Activated B cell treated with CpG ODN at 0.5 μM for 24 hours (primary cell): ENCODE results near the gene ENO2. TPM values are rescaled to one million over a fixed set of nuclear protein-coding genes. Genes with fewer than 3 reads are reported as not detected.
"Not testable (repeated sequence)": the region's sequence is repeated elsewhere in the genome, so short reads cannot be mapped to it uniquely, and the experiment has no call there.

Experiments used
- ATAC-seq: fragments of 200-7000 bp; cut with Tn5 transposase; one replicate; pipeline ENCODE4 v1.10.0; 2021; ENCODE audit warnings: low read depth, mild to moderate bottlenecking, moderate library complexity
- CTCF ChIA-PET: fragments of 350-600 bp; sonication (Branson Sonifier 250); formaldehyde crosslinking; loops from one replicate; lab custom pipeline; 2021; ENCODE audit warnings: antibody characterized with exemption; lab: Charles Lee
- POLR2A ChIA-PET: fragments of 350-600 bp; sonication (Branson Sonifier 250); formaldehyde crosslinking; loops from one replicate; lab custom pipeline; 2021; ENCODE audit warnings: antibody characterized with exemption; lab: Charles Lee
- DNase-seq: peaks from one replicate; pipeline ENCODE4 v3.0.0; 2022
- H3K27ac Mint-ChIP-seq: one replicate; pipeline ENCODE4 v1.8.0; 2020; ENCODE audit warnings: mixed read lengths
- H3K27me3 Mint-ChIP-seq: one replicate; pipeline ENCODE4 v1.8.0; 2021; ENCODE audit warnings: mixed read lengths
- H3K36me3 Mint-ChIP-seq: one replicate; pipeline ENCODE4 v1.8.0; 2021; ENCODE audit warnings: low read depth, mixed read lengths
- H3K4me1 Mint-ChIP-seq: one replicate; pipeline ENCODE4 v1.8.0; 2021; ENCODE audit warnings: mixed read lengths
- H3K4me3 Mint-ChIP-seq: one replicate; pipeline ENCODE4 v1.8.0; 2020; ENCODE audit warnings: mild to moderate bottlenecking, mixed read lengths
- H3K9me3 Mint-ChIP-seq: one replicate; pipeline ENCODE4 v1.8.0; 2020; ENCODE audit warnings: mixed read lengths
- CTCF ChIP-seq: fragments of 200-600 bp; IDR thresholded peaks from one replicate; pipeline ENCODE4 v1.8.0; 2022; ENCODE audit warnings: antibody characterized with exemption, mild to moderate bottlenecking
- intact Hi-C: fragments of 100-400 bp; cut with micrococcal nuclease; formaldehyde crosslinking; loops from one replicate; pipeline ENCODE4 v1.15.1; 2024
- total RNA-seq: library from RNA; stranded (reverse); gene quantifications from 2 replicates; pipeline ENCODE4 v1.2.3, GENCODE V29; 2022

ENO2 gene
- total RNA-seq, 1 donor from 2014 or later, result 31.0 TPM

- H3K27ac Mint-ChIP-seq, result no peak overlapping the region
- DNase-seq, result no peak
- H3K4me3 Mint-ChIP-seq, result no peak overlapping the region
- H3K9me3 Mint-ChIP-seq, result no peaks in the 10 kb centered on the region
- no peak for TF ChIP-seq CTCF
- peaks cover 3% of the 10 kb centered on the region for H3K36me3 Mint-ChIP-seq
- no peaks in the 10 kb centered on the region for H3K27me3 Mint-ChIP-seq
- ChIA-PET CTCF (no interaction called here), POLR2A (interaction anchor here (1.0 kb wide), 1 partner anchor 16 kb away, joined by 4 read pairs; the partner anchor contains the start of gene SPSB2)
- H3K4me1 Mint-ChIP-seq, result peaks cover 15% of the 10 kb centered on the region
- ATAC-seq, result no peak
- intact Hi-C loops, result no loop called here
These were observed 26.0 kb upstream of the ENO2 start for GRCh38 chr12:6888360-6888759.

- intact Hi-C loops, DNase-seq, H3K27ac Mint-ChIP-seq, ATAC-seq, H3K9me3 Mint-ChIP-seq, CTCF ChIA-PET, H3K27me3 Mint-ChIP-seq, H3K4me3 Mint-ChIP-seq, H3K36me3 Mint-ChIP-seq: not testable (repeated sequence)
- H3K4me1 Mint-ChIP-seq, result peaks cover 15% of the 10 kb centered on the region
- POLR2A ChIA-PET, result interaction anchor here (1.0 kb wide), 1 partner anchor 16 kb away, joined by 4 read pairs; the partner anchor contains the start of gene SPSB2
These were observed 25.6 kb upstream of the ENO2 start for GRCh38 chr12:6888794-6889193.

GRCh38 chr12:6889775-6890573, 24.4 kb upstream of the ENO2 start:
- H3K9me3 Mint-ChIP-seq, H3K36me3 Mint-ChIP-seq, ATAC-seq, H3K27me3 Mint-ChIP-seq, intact Hi-C loops, DNase-seq: not testable (repeated sequence)
- Mint-ChIP-seq H3K27ac (peak overlapping the region; percentile 93), H3K4me1 (peaks cover 15% of the 10 kb centered on the region), H3K4me3 (peak overlapping the region; percentile 84)
- ChIA-PET POLR2A (interaction anchor here (0.9 kb wide), 1 partner anchor 17 kb away, joined by 4 read pairs; the partner anchor contains the start of gene SPSB2), CTCF (interaction anchor here (0.7 kb wide), 1 partner anchor 24 kb away, joined by 3 read pairs; no protein-coding TSS in a partner anchor)

- H3K27me3 Mint-ChIP-seq, result no peaks in the 10 kb centered on the region
- peak; percentile 65 for TF ChIP-seq CTCF
- peak; percentile 93 for ATAC-seq
- DNase-seq, result peak; percentile 97
- H3K4me3 Mint-ChIP-seq, result peak overlapping the region; percentile 84
- CTCF ChIA-PET, result interaction anchor here (0.7 to 2.3 kb wide), 16 partner anchors 12 to 421 kb away, joined by 3 to 52 read pairs (median 4); partner anchors contain the start of genes SPSB2, TPI1, USP5 and VAMP1
- H3K36me3 Mint-ChIP-seq, result no peaks in the 10 kb centered on the region
- intact Hi-C loops, result loop anchor here (1.0 kb wide), 8 partner anchors 13 to 138 kb away; partner anchors contain the start of genes C12orf57, LPCAT3, LRRC23 and MLF2
- no peaks in the 10 kb centered on the region for H3K9me3 Mint-ChIP-seq
- H3K27ac Mint-ChIP-seq, result peak overlapping the region; percentile 93
- POLR2A ChIA-PET, result interaction anchor here (0.5 to 2.4 kb wide), 33 partner anchors 9 to 420 kb away, joined by 3 to 64 read pairs (median 6); partner anchors contain the start of genes ATN1, C12orf57, CDCA3 and COPS7A
- peaks cover 15% of the 10 kb centered on the region for H3K4me1 Mint-ChIP-seq
These were observed 23.4 kb upstream of the ENO2 start for GRCh38 chr12:6890789-6891645.

- Mint-ChIP-seq H3K36me3 (no peaks in the 10 kb centered on the region), H3K9me3 (no peaks in the 10 kb centered on the region), H3K27ac (peak overlapping the region; percentile 93), H3K4me1 (peaks cover 15% of the 10 kb centered on the region), H3K4me3 (peak overlapping the region; percentile 84), H3K27me3 (no peaks in the 10 kb centered on the region)
- ChIA-PET CTCF (interaction anchor here (0.7 to 2.3 kb wide), 15 partner anchors 11 to 421 kb away, joined by 3 to 52 read pairs (median 4); partner anchors contain the start of genes SPSB2, TPI1, USP5 and VAMP1), POLR2A (interaction anchor here (0.5 to 2.4 kb wide), 31 partner anchors 8 to 421 kb away, joined by 3 to 64 read pairs (median 6); partner anchors contain the start of genes ATN1, C12orf57, CDCA3 and COPS7A)
- DNase-seq (no peak), ATAC-seq (no peak)
- intact Hi-C loops, result loop anchor here (1.0 kb wide), 8 partner anchors 13 to 138 kb away; partner anchors contain the start of genes C12orf57, LPCAT3, LRRC23 and MLF2
- TF ChIP-seq CTCF, result no peak
These were observed 22.8 kb upstream of the ENO2 start for GRCh38 chr12:6891646-6892001.

- H3K36me3 Mint-ChIP-seq, H3K9me3 Mint-ChIP-seq, DNase-seq, H3K27me3 Mint-ChIP-seq, H3K27ac Mint-ChIP-seq, intact Hi-C loops, ATAC-seq, H3K4me3 Mint-ChIP-seq: not testable (repeated sequence)
- peaks cover 15% of the 10 kb centered on the region for H3K4me1 Mint-ChIP-seq
- ChIA-PET POLR2A (interaction anchor here (2.0 to 2.4 kb wide), 3 partner anchors 20 to 41 kb away, joined by 30 to 64 read pairs (median 38); partner anchors contain the start of genes CDCA3, SPSB2, TPI1 and USP5), CTCF (interaction anchor here (2.0 to 2.3 kb wide), 2 partner anchors 20 to 215 kb away, joined by 7 to 52 read pairs; partner anchors contain the start of gene SPSB2)
These were observed 21.7 kb upstream of the ENO2 start for GRCh38 chr12:6892683-6893082.
